H1 (cell line): Measurements from ENCODE around the gene SH2B3. TPM values are rescaled to one million over a fixed set of nuclear protein-coding genes. Genes with fewer than 3 reads are reported as not detected.

Experiments
- CTCF ChIA-PET: fragments of 300-600 bp; sonication (Branson Sonifier 250); formaldehyde crosslinking; loops from one replicate; lab custom pipeline; 2021; ENCODE audit not compliant: partially characterized antibody; lab: Charles Lee
- POLR2A ChIA-PET: fragments of 300-600 bp; sonication (Branson Sonifier 250); formaldehyde crosslinking; loops from one replicate; lab custom pipeline; 2021; ENCODE audit warnings: inconsistent platforms; ENCODE audit not compliant: partially characterized antibody; lab: Charles Lee
- DNase-seq, 2 experiments: peaks; one replicate each; pipeline versions ENCODE4 v3.0.0 to v3.0.0-alpha.2; 2010 to 2022; ENCODE audit warnings: low spot score in 2 of 2, low read depth in 1 of 2, mixed read lengths in 1 of 2
- FAIRE-seq: peaks from 2 replicates; lab custom pipeline; 2011; peaks lifted over from hg19 to GRCh38; lab: Jason Lieb, UNC
- H2AFZ ChIP-seq: 2 replicates; pipeline ENCODE4 v1.8.1; 2012; ENCODE audit warnings: low read length, inconsistent platforms
- H2AK5ac ChIP-seq: 2 replicates; pipeline ENCODE4 v1.6.1; 2013; ENCODE audit warnings: low read depth, low read length
- H2BK120ac ChIP-seq: replicated peaks from 2 replicates; pipeline ENCODE3; 2013; ENCODE audit warnings: low read depth, low read length, inconsistent platforms
- H2BK12ac ChIP-seq: 2 replicates; pipeline ENCODE4 v1.6.1; 2013; ENCODE audit warnings: low read depth, low read length
- H2BK15ac ChIP-seq: 2 replicates; pipeline ENCODE4 v1.6.1; 2013; ENCODE audit warnings: low read length
- H2BK20ac ChIP-seq: 2 replicates; pipeline ENCODE4 v1.6.1; 2013; ENCODE audit warnings: low read length
- H2BK5ac ChIP-seq: 2 replicates; pipeline ENCODE4 v1.6.1; 2013; ENCODE audit warnings: low read depth, low read length
- H3K14ac ChIP-seq: 2 replicates; pipeline ENCODE4 v1.6.1; 2013; ENCODE audit warnings: inconsistent platforms; ENCODE audit not compliant: insufficient read length
- H3K18ac ChIP-seq: 2 replicates; pipeline ENCODE4 v1.6.1; 2013; ENCODE audit warnings: low read length; ENCODE audit errors: extremely low read depth
- H3K23ac ChIP-seq: 2 replicates; pipeline ENCODE4 v1.6.1; 2013; ENCODE audit warnings: inconsistent platforms; ENCODE audit not compliant: insufficient read length
- H3K23me2 ChIP-seq: 2 replicates; pipeline ENCODE4 v1.6.1; 2013; ENCODE audit warnings: low read depth, low read length
- H3K27ac ChIP-seq: 2 replicates; pipeline ENCODE4 v1.6.1; 2011; ENCODE audit warnings: low read depth, low read length, inconsistent platforms
- H3K27me3 ChIP-seq, 4 experiments: replicated peaks in 1 of 4; 1 replicate in 1 of 4; 2 replicates in 3 of 4; pipeline versions ENCODE4 v1.6.1 to v1.8.1; 2011 to 2013; ENCODE audit warnings: low read length in 3 of 4, mild to moderate bottlenecking in 3 of 4, inconsistent platforms in 2 of 4, mixed read lengths in 2 of 4, moderate library complexity in 1 of 4; ENCODE audit not compliant: control insufficient read depth in 3 of 4, insufficient read depth in 3 of 4; ENCODE audit errors: extremely low read depth in 1 of 4
- H3K36me3 ChIP-seq, 4 experiments: 2 replicates each; pipeline versions ENCODE4 v1.6.1 to v1.8.1; 2011 to 2013; ENCODE audit warnings: mild to moderate bottlenecking in 4 of 4, low read length in 3 of 4, moderate library complexity in 2 of 4, control low read depth in 1 of 4, inconsistent platforms in 1 of 4; ENCODE audit not compliant: insufficient read depth in 4 of 4, control insufficient read depth in 2 of 4
- H3K4ac ChIP-seq: replicated peaks from 2 replicates; pipeline ENCODE3; 2013; ENCODE audit warnings: low read length, low read depth, mixed read lengths, inconsistent platforms; ENCODE audit not compliant: insufficient read length
- H3K4me1 ChIP-seq, 4 experiments: replicated peaks in 1 of 4; 1 replicate in 1 of 4; 2 replicates in 3 of 4; pipeline versions ENCODE4 v1.6.1 to v1.8.1; 2011 to 2013; ENCODE audit warnings: low read length in 3 of 4, inconsistent platforms in 2 of 4, mixed read lengths in 1 of 4; ENCODE audit not compliant: insufficient read depth in 4 of 4, control insufficient read depth in 3 of 4
- H3K4me2 ChIP-seq, 2 experiments: 2 replicates each; pipeline versions ENCODE4 v1.6.1 to v1.8.1; 2011 to 2013; ENCODE audit warnings: low read depth in 2 of 2, low read length in 2 of 2, control low read depth in 1 of 2, inconsistent platforms in 1 of 2, mild to moderate bottlenecking in 1 of 2; ENCODE audit not compliant: insufficient read depth in 1 of 2
- H3K4me3 ChIP-seq, 4 experiments: fragments of 200-600, 300-600 bp in 1 of 4; sonication (generic), shearing (Covaris generic), sonication (Bioruptor Twin) in 1 of 4; 2 replicates each; pipeline versions ENCODE4 v1.5.1 to v1.8.1; 2011 to 2016; ENCODE audit warnings: low read length in 4 of 4, low read depth in 3 of 4, control low read depth in 2 of 4, inconsistent platforms in 2 of 4, mild to moderate bottlenecking in 2 of 4, mixed read lengths in 1 of 4, moderate library complexity in 1 of 4; ENCODE audit not compliant: insufficient read depth in 2 of 4; ENCODE audit errors: extremely low read depth in 1 of 4
- H3K56ac ChIP-seq: replicated peaks from 2 replicates; pipeline ENCODE3; 2013; ENCODE audit warnings: low read depth, mild to moderate bottlenecking, mixed read lengths, low read length, inconsistent platforms; ENCODE audit not compliant: insufficient read length
- H3K79me1 ChIP-seq: 2 replicates; pipeline ENCODE4 v1.6.1; 2013; ENCODE audit warnings: low read depth, low read length, control low read depth
- H3K79me2 ChIP-seq, 2 experiments: 2 replicates each; pipeline versions ENCODE4 v1.6.1 to v1.8.1; 2012 to 2013; ENCODE audit warnings: low read length in 2 of 2, mild to moderate bottlenecking in 2 of 2, inconsistent platforms in 1 of 2; ENCODE audit not compliant: insufficient read depth in 2 of 2, control insufficient read depth in 1 of 2
- H3K9ac ChIP-seq, 4 experiments: replicated peaks in 1 of 4; 1 replicate in 1 of 4; 2 replicates in 3 of 4; pipeline versions ENCODE4 v1.6.1 to v1.8.1; 2011 to 2013; ENCODE audit warnings: low read depth in 3 of 4, low read length in 3 of 4, control low read depth in 2 of 4, mild to moderate bottlenecking in 2 of 4, moderate library complexity in 2 of 4, inconsistent platforms in 1 of 4; ENCODE audit errors: extremely low read depth in 1 of 4
- H3K9me3 ChIP-seq, 2 experiments: 2 replicates each; pipeline versions ENCODE4 v1.6.1 to v1.8.1; 2012 to 2013; ENCODE audit warnings: mild to moderate bottlenecking in 2 of 2, moderate library complexity in 2 of 2, control low read depth in 1 of 2, inconsistent platforms in 1 of 2, low read depth in 1 of 2, low read length in 1 of 2, mixed read lengths in 1 of 2; ENCODE audit not compliant: insufficient read depth in 2 of 2
- H4K20me1 ChIP-seq, 2 experiments: replicated peaks in 1 of 2; 2 replicates each; pipeline versions ENCODE3 to v1.8.1; 2011 to 2013; ENCODE audit warnings: inconsistent platforms in 2 of 2, low read length in 2 of 2, mild to moderate bottlenecking in 1 of 2; ENCODE audit not compliant: insufficient read depth in 2 of 2, control insufficient read depth in 1 of 2
- H4K5ac ChIP-seq: 2 replicates; pipeline ENCODE4 v1.6.1; 2013; ENCODE audit warnings: low read length, low read depth, mixed read lengths, inconsistent platforms; ENCODE audit not compliant: insufficient read length
- H4K8ac ChIP-seq: 2 replicates; pipeline ENCODE4 v1.8.0; 2013; ENCODE audit warnings: mild to moderate bottlenecking, moderate library complexity, low read length, inconsistent platforms; ENCODE audit not compliant: insufficient read depth; ENCODE audit errors: extremely low read depth
- H4K91ac ChIP-seq: replicated peaks from 2 replicates; pipeline ENCODE3; 2013; ENCODE audit warnings: low read length, mixed read lengths, inconsistent platforms; ENCODE audit not compliant: insufficient read length
- E2F6 ChIP-seq: IDR thresholded peaks from 2 replicates; pipeline ENCODE4 v1.6.1; 2012; ENCODE audit warnings: inconsistent platforms
- JUND ChIP-seq: IDR thresholded peaks from 2 replicates; pipeline ENCODE4 v1.6.1; 2011; ENCODE audit warnings: mild to moderate bottlenecking, improper control_type of control experiment, low read length
- KDM4A ChIP-seq: IDR thresholded peaks from one replicate; pipeline ENCODE4 v1.7.1; 2012; ENCODE audit warnings: low read depth, mild to moderate bottlenecking, moderate library complexity, low read length, inconsistent platforms; ENCODE audit not compliant: severe bottlenecking
- KDM5A ChIP-seq: fragments of 200-600 bp; IDR thresholded peaks from 2 replicates; pipeline ENCODE4 v1.7.1; 2012; ENCODE audit warnings: mild to moderate bottlenecking, low read length, inconsistent platforms, mixed read lengths
- RAD21 ChIP-seq, 2 experiments: IDR thresholded peaks in 1 of 2; conservative IDR thresholded peaks in 1 of 2; 2 replicates each; pipeline ENCODE4 v1.6.1; 2011; ENCODE audit warnings: low read depth in 2 of 2, low read length in 2 of 2, improper control_type of control experiment in 1 of 2, inconsistent platforms in 1 of 2, mild to moderate bottlenecking in 1 of 2, moderate library complexity in 1 of 2
- WGBS, 2 experiments: shearing (Covaris generic) in 1 of 2; methylation state at CpG; one replicate each; pipeline versions ENCODE4 v1.1.6 to v1.1.7; 2013 to 2015; ENCODE audit warnings: low lambda C conversion rate in 2 of 2, mixed read lengths in 2 of 2, inconsistent platforms in 1 of 2, low coverage in 1 of 2, missing lambda C conversion rate in 1 of 2; ENCODE audit not compliant: insufficient replicate concordance in 2 of 2, insufficient coverage in 1 of 2, insufficient read length in 1 of 2; ENCODE audit errors: extremely low coverage in 1 of 2, missing lambda C conversion rate in 1 of 2; 5-methylcytosine and 5-hydroxymethylcytosine counted together
- polyA plus RNA-seq, 7 experiments: library from polyadenylated mRNA; depleted of rRNA in 3 of 7; stranded (reverse) in 5 of 7; unstranded in 2 of 7; fragments of >200 nt in 5 of 7; fragments of 200-250 nt in 2 of 7; gene quantifications; 1 replicate in 5 of 7; 2 replicates in 1 of 7; 4 replicates in 1 of 7; pipeline versions ENCODE4 v1.2.1 to v1.2.3, GENCODE V29; 2011 to 2013; ENCODE audit warnings: missing spikeins in 2 of 7, mixed read lengths in 2 of 7
- total RNA-seq: library from RNA; stranded (reverse); fragmentation: NEBNext Ultra II Directional; extraction: Animal tissue kit (Norgen Biotek cat#: 25700); gene quantifications from 2 replicates; pipeline ENCODE4 v1.2.1, GENCODE V29; 2021

The SH2B3 gene
- total and polyA plus RNA-seq, 2 of the 8 experiments (the other 6 are each of a cell fraction or from before 2014, with no cell fraction given): 20.8 to 34.1 TPM

GRCh38 chr12:111444925-111445725, 39.4 kb downstream of the SH2B3 start:
- ChIA-PET CTCF (interaction anchor here (1.0 to 31.7 kb wide), 9 partner anchors 10 to 114 kb away, joined by 3 to 838 read pairs (median 5); partner anchors contain the start of gene SH2B3), POLR2A (interaction anchor here (1.1 to 5.3 kb wide), 10 partner anchors 8 to 48 kb away, joined by 3 to 29 read pairs (median 12); no protein-coding TSS in a partner anchor)
- DNase-seq: peak in 1 of 2 experiments; percentile 48
- Histone ChIP-seq H3K27me3 (no peaks in the 10 kb centered on the region), H4K20me1 (peaks cover 19 to 24% of the 10 kb centered on the region in 2 experiments), H3K79me1 (peaks cover 13% of the 10 kb centered on the region), H2BK5ac (peak overlapping the region; percentile 61), H2BK20ac (no peak overlapping the region), H2AFZ (no peak overlapping the region), H3K27ac (peak overlapping the region; percentile 33; the same call in 1 of the 2 replicates), H2BK12ac (no peak overlapping the region), H3K9ac (peak overlapping the region in 2 of 4 experiments; percentile 26 to 29; a peak in 3 of 7 replicates), H2BK15ac (no peak overlapping the region), H3K4me1 (peaks cover 0 to 19% (median 10%) of the 10 kb centered on the region in 4 experiments; a peak in 6 of 7 replicates), H3K4ac (no peak overlapping the region), H3K14ac (no peak overlapping the region), H3K56ac (no peak overlapping the region), H3K18ac (no peak overlapping the region), H4K91ac (no peak overlapping the region), H3K23me2 (no peaks in the 10 kb centered on the region), H3K23ac (no peak overlapping the region), H3K4me3 (no peak overlapping the region), H2AK5ac (no peak overlapping the region; the same call in 1 of the 2 replicates), H3K79me2 (peaks cover 0 to 29% of the 10 kb centered on the region in 2 experiments; a peak in 2 of 4 replicates), H2BK120ac (no peak overlapping the region), H3K4me2 (no peak overlapping the region), H3K36me3 (peaks cover 12 to 28% (median 25%) of the 10 kb centered on the region in 4 experiments), H3K9me3 (no peaks in the 10 kb centered on the region), H4K5ac (no peak overlapping the region), H4K8ac (no peak overlapping the region; the same call in 1 of the 2 replicates)
- TF ChIP-seq JUND (no peak), KDM5A (no peak), E2F6 (no peak), RAD21 (IDR thresholded peaks at IDR 0.05 in 1 of 2, conservative IDR thresholded peaks at IDR 0.05 in 1 of 2; ENCODE audit: low read depth in 2 of 2, low read length in 2 of 2) (0 out of 4 replicates have a peak, but pooled peaks of 1 of the 2 experiments have one; percentile 3), KDM4A (no peak)
- 91% methylated on average over 10 of the region's 11 CpGs; no CpG with 5 or more reads in 1 of the 2 experiments for WGBS, 2 experiments
- no peak for FAIRE-seq
